Measurements from ENCODE around the gene ACACA. TPM values are rescaled to one million over a fixed set of nuclear protein-coding genes. Genes with fewer than 3 reads are reported as not detected.

Gene ACACA
- total RNA-seq, 6 experiments from 2014 or later: 37.7 to 43.0 (median 40.7) TPM

GRCh38 chr17:37211136-37211535, 195.5 kb downstream of the ACACA start:
- Mint-ChIP-seq H3K27ac (no peak overlapping the region), H3K27me3 (ENCODE audit: insufficient read depth) (no peaks in the 10 kb centered on the region), H3K9me3 (no peaks in the 10 kb centered on the region), H3K36me3 (ENCODE audit: low read depth) (no peaks in the 10 kb centered on the region), H3K4me1 (ENCODE audit: low read depth) (peaks cover 14% of the 10 kb centered on the region; the same call in 1 of the 2 replicates), H3K4me3 (no peak overlapping the region)
- TF ChIP-seq CTCF (IDR thresholded peaks at IDR 0.05): no peak
- no peak for DNase-seq

DNA sequence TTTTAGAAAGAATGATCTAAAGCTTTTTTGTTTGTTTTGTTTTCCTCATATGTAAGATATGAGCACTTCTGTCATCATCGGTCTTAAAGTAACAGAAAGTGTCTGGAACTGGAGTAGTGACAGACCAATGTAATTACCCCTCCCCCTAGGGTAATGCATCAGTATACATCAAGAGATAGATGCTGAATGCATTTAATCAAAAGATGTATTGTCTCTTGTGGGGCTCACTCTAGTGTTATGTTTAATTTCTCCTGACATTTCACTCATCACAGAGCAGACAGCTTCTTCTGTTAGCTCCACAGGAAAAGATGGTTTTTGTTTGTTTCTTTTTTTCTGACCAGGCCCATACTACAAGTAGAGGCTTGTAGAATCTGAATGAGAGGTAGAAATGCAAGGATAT, 199.5 kb downstream of the ACACA start:
- no peak for TF ChIP-seq CTCF (IDR thresholded peaks at IDR 0.05)
- no peaks in the 10 kb centered on the region for H3K27me3 Mint-ChIP-seq (ENCODE audit: insufficient read depth)
- no peak for DNase-seq
- H3K4me1 Mint-ChIP-seq (ENCODE audit: low read depth): peaks cover 29% of the 10 kb centered on the region
- no peak overlapping the region for H3K27ac Mint-ChIP-seq
- H3K36me3 Mint-ChIP-seq (ENCODE audit: low read depth): peaks cover 14% of the 10 kb centered on the region
- no peaks in the 10 kb centered on the region for H3K9me3 Mint-ChIP-seq
- H3K4me3 Mint-ChIP-seq: no peak overlapping the region

- H3K27me3 Mint-ChIP-seq (ENCODE audit: insufficient read depth): no peaks in the 10 kb centered on the region
- H3K9me3 Mint-ChIP-seq: no peaks in the 10 kb centered on the region
- no peak overlapping the region for H3K27ac Mint-ChIP-seq
- TF ChIP-seq CTCF (IDR thresholded peaks at IDR 0.05): no peak
- no peak overlapping the region for H3K4me3 Mint-ChIP-seq
- H3K4me1 Mint-ChIP-seq (ENCODE audit: low read depth): peaks cover 29% of the 10 kb centered on the region
- DNase-seq: no peak
- peaks cover 14% of the 10 kb centered on the region for H3K36me3 Mint-ChIP-seq (ENCODE audit: low read depth)
Measured at GRCh38 chr17:37206299-37206698, 200.3 kb downstream of the ACACA start.

DNA sequence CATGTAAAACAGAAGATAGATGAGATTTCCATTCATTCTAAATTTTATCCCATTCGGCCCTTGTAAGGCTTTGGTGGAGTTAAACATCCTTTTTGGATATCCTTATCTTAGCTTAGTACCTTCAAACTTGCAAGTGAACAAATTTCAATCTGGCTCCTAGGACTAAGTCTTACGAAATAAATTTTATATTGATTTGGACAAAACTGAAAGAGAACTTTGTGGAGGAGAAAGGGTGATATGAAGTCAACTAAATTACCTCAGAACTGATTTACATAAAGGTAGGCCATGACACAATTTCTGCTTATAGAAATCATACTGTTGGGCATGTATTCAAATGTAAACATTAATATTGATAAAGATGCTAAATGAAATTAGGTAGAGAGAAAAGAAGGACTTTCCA, 206.1 kb downstream of the ACACA start:
- Mint-ChIP-seq H3K4me3 (no peak overlapping the region), H3K27me3 (ENCODE audit: insufficient read depth) (no peaks in the 10 kb centered on the region), H3K27ac (no peak overlapping the region), H3K4me1 (ENCODE audit: low read depth) (peaks cover 12% of the 10 kb centered on the region; the same call in 1 of the 2 replicates), H3K9me3 (no peaks in the 10 kb centered on the region), H3K36me3 (ENCODE audit: low read depth) (peaks cover 19% of the 10 kb centered on the region)
- no peak for DNase-seq
- TF ChIP-seq CTCF (IDR thresholded peaks at IDR 0.05): no peak

GRCh38 chr17:37197336-37197735, 209.3 kb downstream of the ACACA start:
- no peak for DNase-seq
- Mint-ChIP-seq H3K27me3 (ENCODE audit: insufficient read depth) (no peaks in the 10 kb centered on the region), H3K36me3 (ENCODE audit: low read depth) (peaks cover 5% of the 10 kb centered on the region; the same call in 1 of the 2 replicates), H3K27ac (no peak overlapping the region), H3K9me3 (no peaks in the 10 kb centered on the region), H3K4me1 (ENCODE audit: low read depth) (peaks cover 5% of the 10 kb centered on the region; the same call in 1 of the 2 replicates), H3K4me3 (no peak overlapping the region)
- no peak for TF ChIP-seq CTCF (IDR thresholded peaks at IDR 0.05)

DNA sequence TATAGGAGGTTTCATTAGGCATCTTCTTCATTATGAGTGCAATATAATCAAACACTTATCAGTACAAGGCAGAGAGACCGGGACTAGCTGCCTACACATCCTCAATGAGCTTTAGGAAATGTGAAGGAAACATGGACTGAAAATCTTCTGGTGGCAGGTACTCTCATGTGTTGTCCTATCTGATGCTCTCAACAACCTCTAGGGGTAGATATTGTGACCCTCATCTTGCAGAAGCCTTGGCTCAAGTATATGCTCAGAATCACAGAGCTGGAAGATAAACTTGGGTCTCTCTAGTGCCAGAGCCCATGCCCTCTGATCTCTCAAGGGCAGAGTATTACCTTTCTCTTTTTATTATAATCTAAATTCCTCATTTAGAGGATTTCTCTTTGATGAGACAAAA, 212.4 kb downstream of the ACACA start:
- Mint-ChIP-seq H3K27me3 (ENCODE audit: insufficient read depth) (no peaks in the 10 kb centered on the region), H3K4me1 (ENCODE audit: low read depth) (peaks cover 21% of the 10 kb centered on the region), H3K4me3 (no peak overlapping the region), H3K27ac (no peak overlapping the region), H3K9me3 (no peaks in the 10 kb centered on the region), H3K36me3 (ENCODE audit: low read depth) (peaks cover 5% of the 10 kb centered on the region; the same call in 1 of the 2 replicates)
- no peak for DNase-seq
- no peak for TF ChIP-seq CTCF (IDR thresholded peaks at IDR 0.05)

All from HFFc6 (cell line).